ENCODE measurements around the gene LRRC8C.

GRCh38 chr1:89725011-89725370, 92.1 kb downstream of the LRRC8C start:
- TF ChIP-seq, protein P1, sequence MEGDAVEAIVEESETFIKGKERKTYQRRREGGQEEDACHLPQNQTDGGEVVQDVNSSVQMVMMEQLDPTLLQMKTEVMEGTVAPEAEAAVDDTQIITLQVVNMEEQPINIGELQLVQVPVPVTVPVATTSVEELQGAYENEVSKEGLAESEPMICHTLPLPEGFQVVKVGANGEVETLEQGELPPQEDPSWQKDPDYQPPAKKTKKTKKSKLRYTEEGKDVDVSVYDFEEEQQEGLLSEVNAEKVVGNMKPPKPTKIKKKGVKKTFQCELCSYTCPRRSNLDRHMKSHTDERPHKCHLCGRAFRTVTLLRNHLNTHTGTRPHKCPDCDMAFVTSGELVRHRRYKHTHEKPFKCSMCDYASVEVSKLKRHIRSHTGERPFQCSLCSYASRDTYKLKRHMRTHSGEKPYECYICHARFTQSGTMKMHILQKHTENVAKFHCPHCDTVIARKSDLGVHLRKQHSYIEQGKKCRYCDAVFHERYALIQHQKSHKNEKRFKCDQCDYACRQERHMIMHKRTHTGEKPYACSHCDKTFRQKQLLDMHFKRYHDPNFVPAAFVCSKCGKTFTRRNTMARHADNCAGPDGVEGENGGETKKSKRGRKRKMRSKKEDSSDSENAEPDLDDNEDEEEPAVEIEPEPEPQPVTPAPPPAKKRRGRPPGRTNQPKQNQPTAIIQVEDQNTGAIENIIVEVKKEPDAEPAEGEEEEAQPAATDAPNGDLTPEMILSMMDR (IDR thresholded peaks at IDR 0.05; ENCODE audit: insufficient read depth, low read depth, low read length) = no peak
- no peak for TF ChIP-seq EZH2 (IDR thresholded peaks at IDR 0.05; ENCODE audit: insufficient read depth, low read length)

All from astrocyte (in vitro differentiated cells and primary cell).